Measurements from ENCODE around the gene PURA. TPM values are rescaled to one million over a fixed set of nuclear protein-coding genes. Genes with fewer than 3 reads are reported as not detected.
A peak's percentile ranks its signal among the peaks of the same experiment; 100 is the strongest.

The PURA gene
- total RNA-seq, 1 experiment from 2014 or later: 9.2 TPM

GRCh38 chr5:140109759-140110645 lies 3.9 kb upstream of the PURA start:
- no peak for DNase-seq (ENCODE audit: low read depth)

- DNase-seq (ENCODE audit: low read depth): no peak
Measured at GRCh38 chr5:140110646-140110957, 3.3 kb upstream of the PURA start.

GRCh38 chr5:140111011-140111858 lies 2.7 kb upstream of the PURA start:
- DNase-seq (ENCODE audit: low read depth): no peak

- DNase-seq (ENCODE audit: low read depth): no peak
Measured at GRCh38 chr5:140111859-140112551, 1.9 kb upstream of the PURA start.

GRCh38 chr5:140112685-140113179 lies 1.2 kb upstream of the PURA start:
- no peak for DNase-seq (ENCODE audit: low read depth)

GRCh38 chr5:140113180-140113698 lies 670 bp upstream of the PURA start:
- DNase-seq (ENCODE audit: low read depth): no peak

GRCh38 chr5:140114341-140115185 lies 654 bp downstream of the PURA start:
- DNase-seq (ENCODE audit: low read depth): peak; percentile 54

GRCh38 chr5:140115186-140115500 lies 1.2 kb downstream of the PURA start:
- no peak for DNase-seq (ENCODE audit: low read depth)

GRCh38 chr5:140116716-140117115 lies 2.8 kb downstream of the PURA start:
- DNase-seq (ENCODE audit: low read depth): no peak

GRCh38 chr5:140117523-140117922 lies 3.6 kb downstream of the PURA start:
- no peak for DNase-seq (ENCODE audit: low read depth)

GRCh38 chr5:140118302-140118936 lies 4.5 kb downstream of the PURA start:
- DNase-seq (ENCODE audit: low read depth): peak; percentile 29

GRCh38 chr5:140125637-140126036 lies 11.7 kb downstream of the PURA start, which contains the start of gene IGIP:
Gene IGIP, plus strand, starts transcription at chr5:140125937. Its CDS starts 2,540 bp downstream, at chr5:140128477.
- no peak for DNase-seq (ENCODE audit: low read depth)

- DNase-seq (ENCODE audit: low read depth): no peak
Measured at GRCh38 chr5:140126315-140127012, 12.6 kb downstream of the PURA start.

GRCh38 chr5:140128376-140128775 lies 14.5 kb downstream of the PURA start:
- no peak for DNase-seq (ENCODE audit: low read depth)

- no peak for DNase-seq (ENCODE audit: low read depth)
Measured at GRCh38 chr5:140130949-140131733, 17.2 kb downstream of the PURA start.

GRCh38 chr5:140131967-140132409 lies 18.1 kb downstream of the PURA start:
- DNase-seq (ENCODE audit: low read depth): peak; percentile 91

- DNase-seq (ENCODE audit: low read depth): no peak
Measured at GRCh38 chr5:140133514-140134167, 19.7 kb downstream of the PURA start.

- DNase-seq (ENCODE audit: low read depth): no peak
Measured at GRCh38 chr5:140134277-140134935, 20.5 kb downstream of the PURA start.
